ENCODE results near the gene TASOR2.
A peak's percentile ranks its signal among the peaks of the same experiment; 100 is the strongest.

The TASOR2 gene

DNA sequence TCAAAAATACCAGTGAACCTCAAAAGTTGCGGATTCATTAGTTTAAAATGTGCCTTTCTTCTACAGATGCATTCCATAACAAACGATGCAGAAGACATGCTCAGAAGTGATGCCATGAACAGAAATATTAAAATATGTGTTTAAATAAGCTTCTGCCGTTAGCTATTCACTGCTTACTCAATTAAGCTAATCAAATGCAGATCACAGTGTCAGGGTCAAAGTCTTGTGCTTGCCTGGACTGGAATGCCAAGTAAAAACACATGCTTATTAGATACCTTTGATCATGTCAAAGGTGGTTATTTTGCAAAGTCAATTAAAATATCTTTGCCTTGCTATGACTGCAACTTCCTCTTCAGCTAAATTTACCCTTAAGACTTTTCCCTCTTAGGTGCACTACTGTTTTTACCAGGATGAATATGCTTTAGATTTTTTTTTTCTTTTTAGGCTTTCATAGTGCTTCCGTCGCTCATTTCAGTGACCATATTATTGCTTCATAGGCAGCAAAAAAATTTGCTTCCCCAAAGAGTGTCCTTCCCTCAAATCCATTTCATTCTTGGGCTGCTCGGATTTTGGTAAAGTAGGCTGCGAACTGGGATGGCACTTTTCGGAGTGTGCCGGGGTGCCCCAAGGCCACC is 19.1 kb upstream of the TASOR2 start:
- Histone ChIP-seq H4K5ac (ENCODE audit: low read length) (no peak overlapping the region), H3K79me2 (ENCODE audit: control insufficient read depth, insufficient read depth, low read length) (no peaks in the 10 kb centered on the region), H3K27ac (ENCODE audit: low read depth, low read length) (no peak overlapping the region), H3K27me3 (ENCODE audit: insufficient read depth, low read length, poor library complexity) (no peaks in the 10 kb centered on the region), H3K36me3 (ENCODE audit: control insufficient read depth, insufficient read depth, low read length) (no peaks in the 10 kb centered on the region), H3K18ac (ENCODE audit: low read length) (no peak overlapping the region), H3K4me2 (ENCODE audit: low read length) (peak overlapping the region; percentile 24), H3K79me1 (ENCODE audit: low read length) (peaks cover 2% of the 10 kb centered on the region), H2BK15ac (replicated peaks; ENCODE audit: low read depth) (no peak overlapping the region), H3K4me1 (ENCODE audit: control insufficient read depth, low read depth, low read length) (peaks cover 2% of the 10 kb centered on the region), H3K9ac (ENCODE audit: low read length) (peak overlapping the region; percentile 83), H4K8ac (ENCODE audit: low read depth, low read length) (no peak overlapping the region), H3K4me3 (ENCODE audit: low read length) (peak overlapping the region; percentile 78), H2AK5ac (ENCODE audit: low read length) (no peak overlapping the region), H3K23ac (ENCODE audit: low read length) (peak overlapping the region; percentile 80), H2BK120ac (ENCODE audit: low read depth, low read length) (no peak overlapping the region), H3K4ac (ENCODE audit: low read depth, low read length) (no peak overlapping the region), H3K56ac (ENCODE audit: low read length) (peak overlapping the region; percentile 96), H2BK5ac (ENCODE audit: low read length) (no peak overlapping the region)
- no peak for DNase-seq
- no CpG with 5 or more reads among the region's 9 CpGs for WGBS (ENCODE audit: extremely low coverage, insufficient coverage, low lambda C conversion rate)

DNA sequence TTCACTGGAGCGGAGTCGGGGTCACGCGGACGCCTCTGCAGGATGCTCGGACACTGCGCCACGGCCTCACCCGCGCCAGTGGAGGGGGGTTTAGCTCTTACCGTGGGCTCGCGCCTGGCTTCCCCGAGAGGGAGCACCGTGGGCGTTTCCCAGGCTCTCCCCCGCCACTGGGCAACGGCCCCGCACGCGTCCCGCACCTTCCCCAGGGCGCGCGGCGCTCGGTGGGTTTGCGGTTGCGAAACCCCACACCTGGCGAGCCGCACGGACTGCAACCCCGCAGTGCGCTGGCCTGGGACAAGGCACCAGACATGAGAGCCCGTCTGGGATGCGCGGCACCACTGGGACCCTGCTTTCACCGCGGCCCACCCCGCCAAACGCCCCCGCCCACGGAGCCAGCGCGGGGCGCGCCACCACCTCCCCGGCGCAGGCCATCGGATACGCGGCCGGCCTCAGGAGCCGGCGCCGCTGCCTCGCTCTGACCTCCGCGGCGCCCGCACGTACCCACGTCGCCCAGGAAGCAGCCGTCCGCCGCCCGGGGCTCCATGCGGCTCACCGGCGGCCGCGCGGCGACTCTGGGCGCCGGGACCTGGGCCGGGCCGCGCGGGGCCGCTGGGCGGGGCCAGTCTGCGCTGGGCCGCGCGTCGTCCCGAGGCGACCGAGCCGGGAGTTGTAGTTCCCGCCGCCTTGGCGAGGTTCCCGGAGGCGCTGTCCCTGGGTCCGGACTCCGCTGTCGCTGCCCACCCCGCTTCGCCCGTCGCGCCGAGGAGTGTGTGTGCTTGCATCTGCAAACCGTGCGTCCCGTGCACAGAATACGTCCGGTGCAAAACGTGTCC is 18.4 kb upstream of the TASOR2 start, which contains the start of gene ASB13:
TSS of gene ASB13 (minus strand) at position 588 of the 833 bp plus-strand sequence. CDS start at position 544, 44 bp downstream.
- Histone ChIP-seq H3K4ac (ENCODE audit: low read depth, low read length) (no peak within 1 kb of the TSS), H3K36me3 (ENCODE audit: control insufficient read depth, insufficient read depth, low read length) (no peaks in the 10 kb centered on the region), H3K79me2 (ENCODE audit: control insufficient read depth, insufficient read depth, low read length) (no peaks in the 10 kb centered on the region), H2AK5ac (ENCODE audit: low read length) (no peak within 1 kb of the TSS), H2BK5ac (ENCODE audit: low read length) (no peak within 1 kb of the TSS), H3K9ac (ENCODE audit: low read length) (peak within 1 kb of the TSS; percentile 83), H4K5ac (ENCODE audit: low read length) (no peak within 1 kb of the TSS), H3K4me1 (ENCODE audit: control insufficient read depth, low read depth, low read length) (peaks cover 2% of the 10 kb centered on the region), H3K27me3 (ENCODE audit: insufficient read depth, low read length, poor library complexity) (no peaks in the 10 kb centered on the region), H2BK120ac (ENCODE audit: low read depth, low read length) (no peak within 1 kb of the TSS), H2BK15ac (replicated peaks; ENCODE audit: low read depth) (no peak within 1 kb of the TSS), H3K27ac (ENCODE audit: low read depth, low read length) (no peak within 1 kb of the TSS), H3K4me2 (ENCODE audit: low read length) (peak within 1 kb of the TSS; percentile 99), H3K18ac (ENCODE audit: low read length) (no peak within 1 kb of the TSS), H4K8ac (ENCODE audit: low read depth, low read length) (no peak within 1 kb of the TSS), H3K4me3 (ENCODE audit: low read length) (peak within 1 kb of the TSS; percentile 78), H3K23ac (ENCODE audit: low read length) (peak within 1 kb of the TSS; percentile 80), H3K79me1 (ENCODE audit: low read length) (peaks cover 2% of the 10 kb centered on the region), H3K56ac (ENCODE audit: low read length) (peak within 1 kb of the TSS; percentile 96)
- no CpG with 5 or more reads among the region's 112 CpGs for whole genome bisulfite sequencing (ENCODE audit: extremely low coverage, insufficient coverage, low lambda C conversion rate)
- DNase-seq: peak; percentile 70

DNA sequence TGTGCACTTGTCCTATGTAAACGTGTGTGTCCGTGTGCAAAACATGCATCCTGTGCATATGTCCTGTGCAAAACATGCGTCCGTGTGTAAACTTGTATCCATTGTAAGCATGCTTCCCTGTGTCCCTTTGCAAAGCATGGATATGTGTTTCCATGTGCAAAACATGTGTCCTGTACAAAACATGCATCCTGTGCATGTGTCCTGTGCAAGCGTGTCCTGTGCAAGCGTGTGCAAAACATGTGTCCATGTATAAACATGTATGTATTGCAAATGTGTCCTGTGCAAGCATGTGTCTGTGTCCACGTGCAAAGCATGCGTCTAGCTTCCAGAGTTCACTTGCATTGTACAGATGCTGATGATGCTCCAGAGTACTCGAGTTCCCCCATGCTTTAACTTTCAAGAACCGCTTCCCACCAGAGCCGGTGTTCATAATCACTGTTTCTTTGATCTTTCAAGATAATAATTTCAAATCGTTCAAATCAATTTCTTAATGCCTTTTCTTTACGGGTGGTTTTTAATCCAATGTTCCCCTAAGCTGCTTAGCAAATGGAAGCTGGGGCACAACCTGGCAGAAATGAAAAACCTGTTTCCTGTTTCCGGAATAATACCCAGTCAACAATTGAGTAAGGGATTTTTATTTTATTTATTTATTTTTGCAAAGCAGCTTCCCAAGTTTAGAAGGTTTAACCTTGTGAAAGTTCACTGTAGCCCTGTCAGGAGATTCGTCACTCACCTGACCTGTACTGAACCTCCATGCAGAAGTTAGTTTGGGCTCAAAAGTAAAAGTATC is 17.6 kb upstream of the TASOR2 start:
- Histone ChIP-seq H3K4me2 (ENCODE audit: low read length) (peak overlapping the region; percentile 99), H3K27me3 (ENCODE audit: insufficient read depth, low read length, poor library complexity) (no peaks in the 10 kb centered on the region), H3K79me2 (ENCODE audit: control insufficient read depth, insufficient read depth, low read length) (no peaks in the 10 kb centered on the region), H2BK15ac (replicated peaks; ENCODE audit: low read depth) (no peak overlapping the region), H3K9ac (ENCODE audit: low read length) (peak overlapping the region; percentile 83), H2BK120ac (ENCODE audit: low read depth, low read length) (no peak overlapping the region), H3K4ac (ENCODE audit: low read depth, low read length) (no peak overlapping the region), H3K4me3 (ENCODE audit: low read length) (peak overlapping the region; percentile 61), H3K23ac (ENCODE audit: low read length) (peak overlapping the region; percentile 59), H3K56ac (ENCODE audit: low read length) (peak overlapping the region; percentile 91), H3K79me1 (ENCODE audit: low read length) (peaks cover 2% of the 10 kb centered on the region), H2AK5ac (ENCODE audit: low read length) (no peak overlapping the region), H3K27ac (ENCODE audit: low read depth, low read length) (no peak overlapping the region), H3K4me1 (ENCODE audit: control insufficient read depth, low read depth, low read length) (peaks cover 2% of the 10 kb centered on the region), H3K36me3 (ENCODE audit: control insufficient read depth, insufficient read depth, low read length) (no peaks in the 10 kb centered on the region), H3K18ac (ENCODE audit: low read length) (no peak overlapping the region), H4K5ac (ENCODE audit: low read length) (no peak overlapping the region), H4K8ac (ENCODE audit: low read depth, low read length) (no peak overlapping the region), H2BK5ac (ENCODE audit: low read length) (no peak overlapping the region)
- no peak for DNase-seq
- WGBS (ENCODE audit: extremely low coverage, insufficient coverage, low lambda C conversion rate): no CpG with 5 or more reads among the region's 15 CpGs

DNA sequence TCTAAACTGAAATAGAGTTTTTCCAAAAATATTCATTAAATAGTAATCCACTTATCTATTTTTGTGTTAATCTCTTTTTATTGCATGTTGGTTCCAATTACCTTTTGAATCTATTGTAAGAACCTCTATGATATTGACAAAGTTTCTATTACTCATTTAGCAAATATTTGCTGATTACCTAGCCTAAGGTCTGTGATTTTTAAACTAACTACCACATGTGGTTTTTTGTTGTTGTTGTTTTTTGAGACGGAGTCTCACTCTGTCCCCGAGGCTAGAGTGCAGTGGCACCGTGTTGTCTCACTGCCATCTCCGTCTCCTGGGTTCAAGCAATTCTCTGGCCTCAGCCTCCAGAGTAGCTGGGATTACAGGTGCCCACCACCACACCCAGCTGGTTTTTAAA is 16.2 kb upstream of the TASOR2 start:
- no peak overlapping the region for H3K9ac ChIP-seq (ENCODE audit: low read length)
- no peaks in the 10 kb centered on the region for H3K79me2 ChIP-seq (ENCODE audit: control insufficient read depth, insufficient read depth, low read length)
- H2BK120ac ChIP-seq (ENCODE audit: low read depth, low read length): no peak overlapping the region
- no peak overlapping the region for H2BK5ac ChIP-seq (ENCODE audit: low read length)
- H4K8ac ChIP-seq (ENCODE audit: low read depth, low read length): no peak overlapping the region
- H3K18ac ChIP-seq (ENCODE audit: low read length): no peak overlapping the region
- no peak overlapping the region for H2BK15ac ChIP-seq (replicated peaks; ENCODE audit: low read depth)
- no peak overlapping the region for H2AK5ac ChIP-seq (ENCODE audit: low read length)
- no peak overlapping the region for H3K4me3 ChIP-seq (ENCODE audit: low read length)
- H3K4ac ChIP-seq (ENCODE audit: low read depth, low read length): no peak overlapping the region
- H3K56ac ChIP-seq (ENCODE audit: low read length): no peak overlapping the region
- H3K27me3 ChIP-seq (ENCODE audit: insufficient read depth, low read length, poor library complexity): no peaks in the 10 kb centered on the region
- peaks cover 2% of the 10 kb centered on the region for H3K4me1 ChIP-seq (ENCODE audit: control insufficient read depth, low read depth, low read length)
- DNase-seq: no peak
- H3K36me3 ChIP-seq (ENCODE audit: control insufficient read depth, insufficient read depth, low read length): no peaks in the 10 kb centered on the region
- no peak overlapping the region for H4K5ac ChIP-seq (ENCODE audit: low read length)
- WGBS (ENCODE audit: extremely low coverage, insufficient coverage, low lambda C conversion rate): no CpG with 5 or more reads among the region's 4 CpGs
- H3K27ac ChIP-seq (ENCODE audit: low read depth, low read length): no peak overlapping the region
- no peak overlapping the region for H3K23ac ChIP-seq (ENCODE audit: low read length)
- no peak overlapping the region for H3K4me2 ChIP-seq (ENCODE audit: low read length)
- peaks cover 2% of the 10 kb centered on the region for H3K79me1 ChIP-seq (ENCODE audit: low read length)

DNA sequence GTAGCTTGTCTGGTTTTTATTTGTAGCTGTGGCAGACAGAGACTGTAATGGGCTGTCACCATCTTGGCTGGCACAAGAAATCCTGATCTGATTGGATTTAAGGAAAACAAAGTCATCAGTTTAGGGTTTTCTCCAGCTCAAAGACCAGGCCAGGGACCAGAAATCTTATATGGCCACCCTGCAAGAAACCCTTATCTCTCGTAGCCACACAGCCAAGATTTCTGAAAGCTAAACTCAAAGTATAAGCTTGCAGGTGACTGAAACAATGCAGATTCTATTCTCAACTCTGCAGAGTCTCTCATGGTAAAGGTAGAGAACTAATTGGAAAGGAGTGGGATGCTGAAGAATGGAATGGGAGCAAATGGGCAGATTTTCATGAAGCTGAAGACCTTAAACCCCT is 15.0 kb upstream of the TASOR2 start:
- DNase-seq: no peak

More for the DNA sequence above, 15.0 kb upstream of the TASOR2 start:
- peaks cover 2% of the 10 kb centered on the region for H3K4me1 ChIP-seq (ENCODE audit: control insufficient read depth, low read depth, low read length)
- H3K18ac ChIP-seq (ENCODE audit: low read length): no peak overlapping the region
- H3K79me1 ChIP-seq (ENCODE audit: low read length): peaks cover 2% of the 10 kb centered on the region
- H3K56ac ChIP-seq (ENCODE audit: low read length): no peak overlapping the region
- no peak overlapping the region for H4K8ac ChIP-seq (ENCODE audit: low read depth, low read length)
- H3K27me3 ChIP-seq (ENCODE audit: insufficient read depth, low read length, poor library complexity): no peaks in the 10 kb centered on the region
- H2BK15ac ChIP-seq (replicated peaks; ENCODE audit: low read depth): no peak overlapping the region
- no peaks in the 10 kb centered on the region for H3K79me2 ChIP-seq (ENCODE audit: control insufficient read depth, insufficient read depth, low read length)
- no peak overlapping the region for H2BK120ac ChIP-seq (ENCODE audit: low read depth, low read length)
- H2AK5ac ChIP-seq (ENCODE audit: low read length): no peak overlapping the region
- no CpG with 5 or more reads among the region's 1 CpG for WGBS (ENCODE audit: extremely low coverage, insufficient coverage, low lambda C conversion rate)
- H3K4me2 ChIP-seq (ENCODE audit: low read length): no peak overlapping the region
- no peak overlapping the region for H2BK5ac ChIP-seq (ENCODE audit: low read length)
- no peak overlapping the region for H3K4me3 ChIP-seq (ENCODE audit: low read length)
- H3K9ac ChIP-seq (ENCODE audit: low read length): no peak overlapping the region
- no peak overlapping the region for H4K5ac ChIP-seq (ENCODE audit: low read length)
- no peak overlapping the region for H3K23ac ChIP-seq (ENCODE audit: low read length)
- no peaks in the 10 kb centered on the region for H3K36me3 ChIP-seq (ENCODE audit: control insufficient read depth, insufficient read depth, low read length)
- no peak overlapping the region for H3K4ac ChIP-seq (ENCODE audit: low read depth, low read length)
- no peak overlapping the region for H3K27ac ChIP-seq (ENCODE audit: low read depth, low read length)

Measured in mesendoderm (in vitro differentiated cells).